H9 (cell line): ENCODE data around the gene DRD1. TPM values are rescaled to one million over a fixed set of nuclear protein-coding genes. Genes with fewer than 3 reads are reported as not detected.

Source experiments
- DNase-seq: peaks from one replicate; pipeline ENCODE4 v3.0.0-alpha.2; 2017
- H2AFZ ChIP-seq: one replicate; pipeline ENCODE4 v1.6.1; 2013; ENCODE audit warnings: mild to moderate bottlenecking, low read length, control low read depth, moderate library complexity
- H2AK5ac ChIP-seq: 2 replicates; pipeline ENCODE4 v1.6.1; 2013; ENCODE audit warnings: low read length, control low read depth, mixed read lengths; ENCODE audit not compliant: insufficient read length
- H2BK120ac ChIP-seq: one replicate; pipeline ENCODE4 v1.6.1; 2013; ENCODE audit warnings: low read depth, mild to moderate bottlenecking, low read length, control low read depth, inconsistent platforms; ENCODE audit not compliant: poor library complexity, severe bottlenecking
- H2BK12ac ChIP-seq: 2 replicates; pipeline ENCODE4 v1.6.1; 2013; ENCODE audit warnings: low read length, control low read depth, mixed read lengths, low read depth; ENCODE audit not compliant: insufficient read length
- H2BK15ac ChIP-seq: 2 replicates; pipeline ENCODE4 v1.6.1; 2013; ENCODE audit warnings: low read depth, low read length, control low read depth
- H2BK20ac ChIP-seq: one replicate; pipeline ENCODE4 v1.6.1; 2013; ENCODE audit warnings: low read depth, mild to moderate bottlenecking, low read length, control low read depth, inconsistent platforms; ENCODE audit not compliant: poor library complexity, severe bottlenecking
- H2BK5ac ChIP-seq: 2 replicates; pipeline ENCODE4 v1.6.1; 2013; ENCODE audit warnings: low read length, control low read depth, mixed read lengths; ENCODE audit not compliant: insufficient read length
- H3K14ac ChIP-seq: 2 replicates; pipeline ENCODE4 v1.6.1; 2013; ENCODE audit warnings: low read length, control low read depth; ENCODE audit not compliant: insufficient read depth
- H3K18ac ChIP-seq: 2 replicates; pipeline ENCODE4 v1.6.1; 2013; ENCODE audit warnings: low read depth, mild to moderate bottlenecking, mixed read lengths, low read length, control low read depth; ENCODE audit not compliant: insufficient read length
- H3K23ac ChIP-seq: 2 replicates; pipeline ENCODE4 v1.6.1; 2013; ENCODE audit warnings: low read length, control low read depth, mixed read lengths, low read depth; ENCODE audit not compliant: insufficient read length
- H3K23me2 ChIP-seq: 2 replicates; pipeline ENCODE4 v1.6.1; 2013; ENCODE audit warnings: low read depth, mild to moderate bottlenecking, mixed read lengths, low read length, control low read depth; ENCODE audit not compliant: insufficient read length, poor library complexity, severe bottlenecking
- H3K27ac ChIP-seq: 2 replicates; pipeline ENCODE4 v1.5.1; 2013; ENCODE audit warnings: low read length, control low read depth, mixed read lengths, low read depth; ENCODE audit not compliant: insufficient read length
- H3K27me3 ChIP-seq: 2 replicates; pipeline ENCODE4 v1.6.1; 2013; ENCODE audit warnings: low read length, control low read depth, inconsistent platforms; ENCODE audit not compliant: insufficient read depth
- H3K4ac ChIP-seq: 2 replicates; pipeline ENCODE4 v1.6.1; 2013; ENCODE audit warnings: low read depth, mild to moderate bottlenecking, control low read depth, inconsistent platforms, low read length, moderate library complexity
- H3K4me1 ChIP-seq: 2 replicates; pipeline ENCODE4 v1.6.1; 2013; ENCODE audit warnings: low read length, control low read depth, inconsistent platforms; ENCODE audit not compliant: insufficient read depth
- H3K4me2 ChIP-seq: 2 replicates; pipeline ENCODE4 v1.6.1; 2013; ENCODE audit warnings: low read length, control low read depth, mixed read lengths; ENCODE audit not compliant: insufficient read length, insufficient read depth
- H3K56ac ChIP-seq: 2 replicates; pipeline ENCODE4 v1.6.1; 2013; ENCODE audit warnings: low read depth, mild to moderate bottlenecking, mixed read lengths, low read length, control low read depth; ENCODE audit not compliant: insufficient read length
- H3K79me1 ChIP-seq: 2 replicates; pipeline ENCODE4 v1.6.1; 2013; ENCODE audit warnings: low read depth, mild to moderate bottlenecking, moderate library complexity, low read length, control low read depth, inconsistent platforms; ENCODE audit not compliant: insufficient read depth, poor library complexity, severe bottlenecking
- H3K79me2 ChIP-seq: 2 replicates; pipeline ENCODE4 v1.6.1; 2013; ENCODE audit warnings: low read length, control low read depth, inconsistent platforms; ENCODE audit not compliant: insufficient read depth
- H3K9ac ChIP-seq: 2 replicates; pipeline ENCODE4 v1.6.1; 2013; ENCODE audit warnings: low read length, control low read depth, mixed read lengths; ENCODE audit not compliant: insufficient read length; ENCODE audit errors: extremely low read depth
- H3K9me3 ChIP-seq: one replicate; pipeline ENCODE4 v1.6.1; 2013; ENCODE audit warnings: low read depth, low read length, inconsistent platforms; ENCODE audit not compliant: control insufficient read depth
- H3T11ph ChIP-seq: one replicate; pipeline ENCODE4 v1.6.1; 2013; ENCODE audit warnings: mild to moderate bottlenecking, low read length, control low read depth, inconsistent platforms
- H4K20me1 ChIP-seq: one replicate; pipeline ENCODE4 v1.6.1; 2013; ENCODE audit not compliant: control insufficient read depth, insufficient read length, insufficient read depth
- H4K5ac ChIP-seq: 2 replicates; pipeline ENCODE4 v1.6.1; 2013; ENCODE audit warnings: low read depth, mild to moderate bottlenecking, mixed read lengths, low read length, control low read depth; ENCODE audit not compliant: insufficient read length
- H4K8ac ChIP-seq: replicated peaks from 2 replicates; pipeline ENCODE4 v1.6.1; 2013; ENCODE audit warnings: low read length, control low read depth, mixed read lengths, low read depth; ENCODE audit not compliant: insufficient read length
- H4K91ac ChIP-seq: 2 replicates; pipeline ENCODE4 v1.6.1; 2013; ENCODE audit warnings: low read depth, mild to moderate bottlenecking, moderate library complexity, mixed read lengths, low read length, control low read depth; ENCODE audit not compliant: insufficient read length
- H3K27ac Mint-ChIP-seq, 3 experiments: 2 replicates in 2 of 3; 3 replicates in 1 of 3; pipeline ENCODE4 v1.8.0; 2020 to 2021; ENCODE audit warnings: mixed read lengths in 3 of 3, mild to moderate bottlenecking in 1 of 3, moderate library complexity in 1 of 3
- H3K27me3 Mint-ChIP-seq: 2 replicates; pipeline ENCODE4 v1.8.0; 2021; ENCODE audit warnings: low read depth, mild to moderate bottlenecking, moderate library complexity, mixed read lengths
- H3K36me3 Mint-ChIP-seq, 3 experiments: 2 replicates in 2 of 3; 3 replicates in 1 of 3; pipeline ENCODE4 v1.8.0; 2020 to 2021; ENCODE audit warnings: low read depth in 3 of 3, mixed read lengths in 3 of 3; ENCODE audit not compliant: insufficient read depth in 1 of 3
- H3K4me1 Mint-ChIP-seq, 2 experiments: 2 replicates each; pipeline ENCODE4 v1.8.0; 2020; ENCODE audit warnings: mixed read lengths in 2 of 2
- H3K4me3 Mint-ChIP-seq, 2 experiments: 2 replicates in 1 of 2; 3 replicates in 1 of 2; pipeline ENCODE4 v1.8.0; 2020 to 2021; ENCODE audit warnings: mild to moderate bottlenecking in 2 of 2, mixed read lengths in 2 of 2, moderate library complexity in 1 of 2
- H3K9me3 Mint-ChIP-seq, 2 experiments: 2 replicates in 1 of 2; 3 replicates in 1 of 2; pipeline ENCODE4 v1.8.0; 2020; ENCODE audit warnings: mild to moderate bottlenecking in 2 of 2, mixed read lengths in 2 of 2, moderate library complexity in 1 of 2
- CTCF ChIP-seq: fragments of 200-600 bp; sonication (generic); conservative IDR thresholded peaks from 3 replicates; pipeline ENCODE4 v1.8.0; 2021; ENCODE audit warnings: antibody characterized with exemption, mild to moderate bottlenecking
- total RNA-seq: library from RNA; stranded (reverse); gene quantifications from 2 replicates; pipeline ENCODE4 v1.2.1, GENCODE V29; 2021

Gene DRD1
- total RNA-seq, 1 experiment from 2014 or later, result not detected

GRCh38 chr5:175420383-175420782 lies 23.6 kb downstream of the DRD1 start:
- H3K4me3 Mint-ChIP-seq, result no peak overlapping the region
- Histone ChIP-seq H3K23me2 (no peaks in the 10 kb centered on the region), H3K14ac (no peak overlapping the region), H2BK120ac (no peak overlapping the region), H2BK20ac (no peak overlapping the region), H3K23ac (no peak overlapping the region), H3K27me3 (no peaks in the 10 kb centered on the region), H2BK5ac (no peak overlapping the region), H3T11ph (no peak overlapping the region), H3K4me2 (no peak overlapping the region), H3K9ac (no peak overlapping the region), H3K18ac (no peak overlapping the region), H3K4me1 (no peaks in the 10 kb centered on the region), H4K5ac (no peak overlapping the region), H3K4ac (no peak overlapping the region), H4K20me1 (no peaks in the 10 kb centered on the region), H3K9me3 (no peaks in the 10 kb centered on the region), H3K56ac (no peak overlapping the region), H2BK15ac (no peak overlapping the region), H3K27ac (no peak overlapping the region), H2BK12ac (no peak overlapping the region), H4K91ac (no peak overlapping the region), H3K79me2 (no peaks in the 10 kb centered on the region), H3K79me1 (no peaks in the 10 kb centered on the region), H4K8ac (no peak overlapping the region), H2AFZ (no peak overlapping the region), H2AK5ac (no peak overlapping the region)
- H3K27ac Mint-ChIP-seq, result no peak overlapping the region
- TF ChIP-seq CTCF, result no peak
- peaks cover 2% of the 10 kb centered on the region; the same call in 1 of the 2 replicates for H3K27me3 Mint-ChIP-seq
- DNase-seq, result no peak
- peaks cover 16 to 17% of the 10 kb centered on the region in 2 experiments for H3K4me1 Mint-ChIP-seq
- peaks cover 4 to 7% of the 10 kb centered on the region in 2 experiments; a peak in 4 of 5 replicates for H3K9me3 Mint-ChIP-seq
- H3K36me3 Mint-ChIP-seq, result peaks cover 0 to 12% (median 1%) of the 10 kb centered on the region in 3 experiments; a peak in 3 of 7 replicates
